ENCODE results near the gene CARD10.

- no peak for TF ChIP-seq CTCF (conservative IDR thresholded peaks at IDR 0.05; ENCODE audit: low read depth, low read length)
- TF ChIP-seq EZH2 (IDR thresholded peaks at IDR 0.05; ENCODE audit: borderline replicate concordance, low read depth, low read length, poor library complexity, severe bottlenecking) = no peak
Observed at GRCh38 chr22:37542959-37543358, 23.7 kb upstream of the CARD10 start.

All from A673 (cell line).